NK-92 treated with Interleukin-12 subunit alpha and Interleukin-12 subunit beta, amount 100 ng/mL, for 24 hours (cell line): ENCODE data around the gene KDM2B.

ENCODE experiments used
- DNase-seq: peaks from one replicate; lab custom pipeline; 2025; lab: John Stamatoyannopoulos, UW

The KDM2B gene

GRCh38 chr12:121580959-121581685 is at the start of gene KDM2B:
TSS of gene KDM2B (minus strand) at chr12:121581023. CDS start at chr12:121580911, 112 bp downstream.
- DNase-seq: no peak

- DNase-seq: no peak
Observed at GRCh38 chr12:121628536-121628935, 47.7 kb upstream of the KDM2B start.

- DNase-seq: no peak
Observed at GRCh38 chr12:121628037-121628436, 47.2 kb upstream of the KDM2B start.

GRCh38 chr12:121626853-121627640 is 46.2 kb upstream of the KDM2B start:
- DNase-seq: peak; percentile 74

GRCh38 chr12:121626087-121626852 is 45.4 kb upstream of the KDM2B start, which contains the start of gene ORAI1:
TSS of gene ORAI1 (plus strand) at chr12:121626530.
- DNase-seq: peak; percentile 88

- no peak for DNase-seq
Observed at GRCh38 chr12:121620333-121620891, 39.6 kb upstream of the KDM2B start.

GRCh38 chr12:121618659-121619233 is 37.9 kb upstream of the KDM2B start:
- no peak for DNase-seq

- DNase-seq: no peak
Observed at GRCh38 chr12:121614872-121615467, 34.1 kb upstream of the KDM2B start.

- DNase-seq: no peak
Observed at GRCh38 chr12:121613462-121613861, 32.6 kb upstream of the KDM2B start.

GRCh38 chr12:121611306-121611705 is 30.5 kb upstream of the KDM2B start:
- DNase-seq: no peak

GRCh38 chr12:121610239-121611149 is 29.7 kb upstream of the KDM2B start:
- no peak for DNase-seq

GRCh38 chr12:121608301-121608700 is 27.5 kb upstream of the KDM2B start:
- no peak for DNase-seq

- DNase-seq: no peak
Observed at GRCh38 chr12:121603581-121603980, 22.8 kb upstream of the KDM2B start.

GRCh38 chr12:121602766-121603165 is 21.9 kb upstream of the KDM2B start:
- no peak for DNase-seq

GRCh38 chr12:121600702-121601336 is 20.0 kb upstream of the KDM2B start:
- no peak for DNase-seq

- no peak for DNase-seq
Observed at GRCh38 chr12:121596526-121596925, 15.7 kb upstream of the KDM2B start.

- DNase-seq: no peak
Observed at GRCh38 chr12:121595520-121595919, 14.7 kb upstream of the KDM2B start.

- no peak for DNase-seq
Observed at GRCh38 chr12:121592320-121592719, 11.5 kb upstream of the KDM2B start.

GRCh38 chr12:121590476-121591143 is 9.8 kb upstream of the KDM2B start:
- DNase-seq: no peak
